GM12872 (cell line): ENCODE results near the gene MED26.

Experiments
- CTCF ChIP-seq: IDR thresholded peaks from 3 replicates; pipeline ENCODE4 v1.5.1; 2011; ENCODE audit warnings: low read depth, mild to moderate bottlenecking, low read length, moderate library complexity; ENCODE audit not compliant: insufficient read depth

Gene MED26

GRCh38 chr19:16628183-16628983 is at the start of gene MED26:
MED26 (minus strand) TSS chr19:16628204; CDS start chr19:16627943, 261 bp downstream.
- no peak for TF ChIP-seq CTCF

GRCh38 chr19:16677055-16677454 is 49.1 kb upstream of the MED26 start:
- TF ChIP-seq CTCF = no peak

- no peak for TF ChIP-seq CTCF
These were observed 48.2 kb upstream of the MED26 start for GRCh38 chr19:16676101-16676798.

DNA sequence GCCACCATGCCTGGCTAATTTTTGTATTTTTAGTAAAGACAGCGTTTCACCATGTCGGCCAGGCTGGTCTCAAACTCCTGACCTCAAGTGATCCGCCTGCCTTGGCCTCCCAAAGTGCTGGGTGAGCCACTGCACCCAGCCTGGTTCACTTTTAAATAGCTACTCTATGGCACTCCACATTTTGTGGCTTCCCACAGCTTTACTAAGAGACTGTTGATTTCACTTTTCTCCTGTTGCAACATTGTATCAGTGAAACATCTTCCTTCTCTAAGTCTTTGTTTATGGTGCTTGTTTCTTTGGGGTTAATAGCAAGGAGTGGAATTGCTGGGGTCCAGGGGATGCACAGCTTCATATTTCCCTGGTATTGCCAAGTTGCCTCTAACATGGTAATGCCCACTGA is 45.2 kb upstream of the MED26 start:
- no peak for TF ChIP-seq CTCF

DNA sequence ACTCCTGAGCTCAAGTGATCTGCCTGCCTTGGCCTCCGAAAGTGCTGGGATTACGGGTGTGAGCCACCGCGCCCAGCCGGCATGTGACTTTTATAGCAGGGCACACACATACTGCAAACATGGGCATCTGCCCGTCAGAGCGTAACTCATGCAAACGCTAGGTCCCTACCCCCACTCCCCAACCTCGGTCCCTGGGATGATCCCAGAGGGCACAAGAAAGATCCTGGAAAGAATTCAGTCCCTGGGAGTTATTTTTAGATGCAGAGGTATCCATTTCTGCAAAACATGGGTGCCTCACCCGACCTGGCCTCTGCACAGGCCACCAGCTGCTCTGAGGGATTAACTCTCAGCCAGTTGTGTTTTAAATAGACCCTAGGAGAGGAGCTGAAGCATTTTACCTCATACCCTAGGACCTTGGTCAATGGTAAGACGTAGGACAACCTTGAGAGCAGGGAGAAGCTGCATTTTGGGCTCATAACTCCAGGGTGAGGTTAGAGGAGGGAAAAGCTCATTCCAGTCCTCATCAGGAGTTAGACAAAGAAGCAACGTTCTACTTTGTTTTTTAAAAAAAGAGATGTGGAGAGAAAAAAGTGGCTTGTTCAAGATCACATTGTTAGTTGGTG is 43.8 kb upstream of the MED26 start:
- no peak for TF ChIP-seq CTCF

DNA sequence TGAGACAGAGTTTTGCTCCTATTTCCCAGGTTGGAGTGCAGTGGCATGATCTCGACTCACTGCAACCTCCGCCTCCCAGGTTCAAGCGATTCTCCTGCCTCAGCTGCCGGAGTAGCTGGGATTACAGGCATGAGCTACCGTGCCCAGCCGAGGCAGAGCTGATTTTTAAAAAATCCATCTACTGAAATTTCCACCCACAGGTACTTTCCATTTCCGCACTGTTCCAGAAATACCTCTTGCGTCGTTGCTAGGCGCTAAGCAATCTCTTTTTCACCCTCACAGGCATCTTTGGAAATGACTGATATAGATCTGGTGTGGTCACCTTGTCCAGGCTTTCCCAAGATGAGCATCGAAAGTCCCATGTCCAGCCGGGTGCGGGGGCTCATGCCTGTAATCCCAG is 42.3 kb upstream of the MED26 start:
- TF ChIP-seq CTCF = no peak

- TF ChIP-seq CTCF = no peak
These were observed 40.2 kb upstream of the MED26 start for GRCh38 chr19:16668176-16668575.
